Spleen (tissue), 11 donors: Measurements from ENCODE around the gene SLC29A2. TPM values are rescaled to one million over a fixed set of nuclear protein-coding genes. Genes with fewer than 3 reads are reported as not detected.
"Not testable (repeated sequence)": the region's sequence is repeated elsewhere in the genome, so short reads cannot be mapped to it uniquely, and the experiment has no call there.

ENCODE experiments used
- DNase-seq: peaks from one replicate; pipeline ENCODE4 v3.0.0-alpha.2; 2020
- H3K27ac ChIP-seq, 8 donors: fragments of 200-600 bp; sonication (generic) in 7 of 8; 1 replicate in 4 of 8; 2 replicates in 4 of 8; pipeline versions ENCODE4 v1.5.0 to v1.8.0; 2016 to 2021; ENCODE audit warnings: inconsistent platforms in 4 of 8, mild to moderate bottlenecking in 4 of 8, moderate library complexity in 1 of 8
- H3K27me3 ChIP-seq, 7 donors: fragments of 200-600 bp; sonication (generic) in 6 of 7; replicated peaks in 1 of 7; 1 replicate in 4 of 7; 2 replicates in 3 of 7; pipeline versions ENCODE4 v1.5.0 to v1.8.0; 2016 to 2021; ENCODE audit warnings: inconsistent platforms in 3 of 7, mild to moderate bottlenecking in 1 of 7
- H3K36me3 ChIP-seq, 6 donors: fragments of 200-600 bp; sonication (generic) in 5 of 6; 1 replicate in 4 of 6; 2 replicates in 2 of 6; pipeline versions ENCODE4 v1.5.0 to v1.8.0; 2016 to 2021; ENCODE audit warnings: inconsistent platforms in 2 of 6
- H3K4me1 ChIP-seq, 6 donors: fragments of 200-600 bp; sonication (generic) in 5 of 6; 1 replicate in 3 of 6; 2 replicates in 3 of 6; pipeline versions ENCODE4 v1.5.0 to v1.8.0; 2016 to 2021; ENCODE audit warnings: inconsistent platforms in 3 of 6
- H3K4me3 ChIP-seq, 8 donors: fragments of 200-600 bp; sonication (generic) in 7 of 8; 1 replicate in 4 of 8; 2 replicates in 4 of 8; pipeline versions ENCODE4 v1.5.0 to v1.8.0; 2016 to 2021; ENCODE audit warnings: inconsistent platforms in 4 of 8, mild to moderate bottlenecking in 4 of 8, moderate library complexity in 2 of 8
- H3K9me3 ChIP-seq, 8 donors: fragments of 200-600 bp; sonication (generic) in 7 of 8; 1 replicate in 4 of 8; 2 replicates in 4 of 8; pipeline versions ENCODE4 v1.5.0 to v1.8.0; 2016 to 2021; ENCODE audit warnings: inconsistent platforms in 4 of 8
- POLR2A ChIP-seq, 3 donors: fragments of 450-650 bp; IDR thresholded peaks; one replicate each; pipeline ENCODE4 v1.5.1; 2017; ENCODE audit warnings: antibody characterized with exemption in 3 of 3, mild to moderate bottlenecking in 1 of 3
- POLR2AphosphoS5 ChIP-seq, 3 donors: sonication (generic); formaldehyde crosslinking; IDR thresholded peaks; one replicate each; pipeline ENCODE4 v1.5.1; 2017; ENCODE audit warnings: antibody characterized with exemption in 3 of 3
- WGBS, 5 donors: extraction: QIAGEN DNeasy Blood & Tissue Kit in 3 of 5; methylation state at CpG; one replicate each; pipeline versions ENCODE4 v1.1.5 to v1.1.7; 2013 to 2018; 5-methylcytosine and 5-hydroxymethylcytosine counted together
- intact Hi-C: fragments of 100-400 bp; cut with DNase I; formaldehyde crosslinking; loops from one replicate; pipeline ENCODE4 v1.15.0; 2023; ENCODE audit warnings: low total_unique reads
- polyA plus RNA-seq, 3 donors: library from polyadenylated mRNA; stranded (reverse); fragments of 200-250 nt; gene quantifications; one replicate each; pipeline ENCODE4 v1.2.1, GENCODE V29; 2013
- total RNA-seq, 7 donors: library from RNA; depleted of rRNA in 3 of 7; stranded (reverse); fragments of >200 nt in 3 of 7; fragmentation: NEBNext Ultra II Directional in 4 of 7; extraction: Animal tissue kit (Norgen Biotek cat#: 25700) in 4 of 7; gene quantifications; one replicate each; pipeline versions ENCODE4 v1.1.0 to v1.2.1, GENCODE V29; 2016 to 2021
- TF ChIP-seq, protein P1 (sequence below), 11 experiments: fragments of 200-600 bp in 7 of 11; fragments of 450-650 bp in 4 of 11; sonication (generic) in 4 of 11; IDR thresholded peaks in 8 of 11; conservative IDR thresholded peaks in 3 of 11; 1 replicate in 7 of 11; 2 replicates in 4 of 11; pipeline versions ENCODE4 v1.4.0 to v1.8.0; 2016 to 2021; ENCODE audit warnings: antibody characterized with exemption in 11 of 11, inconsistent platforms in 4 of 11, mild to moderate bottlenecking in 1 of 11
- donor health status: healthy with polysubstance abuse.
- donor health status: DM: no; HTN: no; CAD: no; lungs with moderate emphysema.
- donor health status: DM: no; HTN: no; CAD: no.
- donor health status: Bipolar disorder and iron deficiency.
- donor health status: healthy.
- donor health status: DM: no; HTN: no; CAD: no.
- donor health status: DM: yes; HTN: yes; CAD: no.

The SLC29A2 gene
- total and polyA plus RNA-seq, 10 donors, result 1.9 to 8.4 (median 4.5) TPM

DNA sequence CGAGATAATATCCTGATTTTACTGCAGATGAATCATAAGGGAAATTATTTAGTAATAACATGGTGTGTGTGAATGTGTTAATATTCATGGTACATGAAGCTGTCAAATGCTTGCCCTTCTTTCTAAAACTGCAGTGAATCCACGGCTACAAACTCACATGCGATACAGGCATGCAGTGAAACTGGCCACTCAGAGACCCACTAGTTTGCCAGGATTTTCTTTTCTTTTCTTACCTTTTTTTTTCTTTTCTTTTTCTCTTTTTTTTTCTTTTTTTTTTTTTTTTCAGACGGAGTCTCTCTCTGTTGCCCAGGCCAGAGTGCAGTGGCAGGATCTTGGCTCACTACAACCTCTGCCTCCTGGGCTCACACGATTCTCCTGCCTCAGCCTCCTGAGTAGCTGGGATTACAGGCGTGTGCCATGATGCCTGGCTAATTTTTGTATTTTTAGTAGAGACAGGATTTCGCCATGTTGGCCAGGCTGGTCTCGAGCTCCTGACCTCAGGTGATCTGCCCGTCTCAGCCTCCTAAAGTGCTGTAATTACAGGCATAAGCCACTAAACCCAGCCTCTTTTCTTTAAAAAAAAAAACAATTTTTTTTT lies 2.2 kb upstream of the SLC29A2 start:
- intact Hi-C loops, H3K27ac ChIP-seq, H3K36me3 ChIP-seq, H3K4me3 ChIP-seq, H3K9me3 ChIP-seq: not testable (repeated sequence)
- WGBS, 5 donors, result 77 to 87% (median 85%) methylated on average over 9 of the region's 9 CpGs
- peak; percentile 20 for DNase-seq
- peaks cover 0 to 47% (median 3%) of the 10 kb centered on the region in 7 donors for H3K27me3 ChIP-seq
- peaks cover 0 to 28% (median 17%) of the 10 kb centered on the region in 6 donors for H3K4me1 ChIP-seq

DNA sequence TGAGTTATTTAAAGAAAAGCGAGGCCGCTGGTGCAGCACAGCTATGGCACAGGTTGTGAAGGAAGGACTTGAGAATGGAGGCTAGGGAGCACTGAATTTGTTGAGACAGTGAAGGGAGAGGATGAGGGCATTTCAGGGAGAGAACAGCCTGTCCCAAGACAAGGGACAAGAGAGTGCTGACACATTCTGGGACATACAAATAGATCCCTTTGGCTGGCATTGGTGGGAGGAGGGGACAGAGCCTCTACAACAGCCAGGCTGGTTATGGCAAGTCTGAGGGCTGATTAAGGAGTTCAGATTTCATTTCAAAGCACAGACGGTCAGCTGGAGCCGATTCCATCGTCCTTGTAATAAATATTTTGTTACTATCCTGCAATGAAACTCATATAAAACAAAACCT lies 1.7 kb upstream of the SLC29A2 start:
- TF ChIP-seq, protein P1, sequence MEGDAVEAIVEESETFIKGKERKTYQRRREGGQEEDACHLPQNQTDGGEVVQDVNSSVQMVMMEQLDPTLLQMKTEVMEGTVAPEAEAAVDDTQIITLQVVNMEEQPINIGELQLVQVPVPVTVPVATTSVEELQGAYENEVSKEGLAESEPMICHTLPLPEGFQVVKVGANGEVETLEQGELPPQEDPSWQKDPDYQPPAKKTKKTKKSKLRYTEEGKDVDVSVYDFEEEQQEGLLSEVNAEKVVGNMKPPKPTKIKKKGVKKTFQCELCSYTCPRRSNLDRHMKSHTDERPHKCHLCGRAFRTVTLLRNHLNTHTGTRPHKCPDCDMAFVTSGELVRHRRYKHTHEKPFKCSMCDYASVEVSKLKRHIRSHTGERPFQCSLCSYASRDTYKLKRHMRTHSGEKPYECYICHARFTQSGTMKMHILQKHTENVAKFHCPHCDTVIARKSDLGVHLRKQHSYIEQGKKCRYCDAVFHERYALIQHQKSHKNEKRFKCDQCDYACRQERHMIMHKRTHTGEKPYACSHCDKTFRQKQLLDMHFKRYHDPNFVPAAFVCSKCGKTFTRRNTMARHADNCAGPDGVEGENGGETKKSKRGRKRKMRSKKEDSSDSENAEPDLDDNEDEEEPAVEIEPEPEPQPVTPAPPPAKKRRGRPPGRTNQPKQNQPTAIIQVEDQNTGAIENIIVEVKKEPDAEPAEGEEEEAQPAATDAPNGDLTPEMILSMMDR (IDR thresholded peaks at IDR 0.05 in 8 of 11, conservative IDR thresholded peaks at IDR 0.05 in 3 of 11), result no peak
- no peak for TF ChIP-seq POLR2A (IDR thresholded peaks at IDR 0.05)
- TF ChIP-seq POLR2AphosphoS5 (IDR thresholded peaks at IDR 0.05), result no peak
- intact Hi-C loops, result no loop called here
- Histone ChIP-seq H3K9me3 (no peaks in the 10 kb centered on the region), H3K4me3 (no peak overlapping the region), H3K36me3 (no peaks in the 10 kb centered on the region), H3K4me1 (peaks cover 0 to 28% (median 17%) of the 10 kb centered on the region in 6 donors), H3K27me3 (peaks cover 0 to 47% (median 3%) of the 10 kb centered on the region in 7 donors), H3K27ac (no peak overlapping the region)
- DNase-seq, result peak; percentile 12
- WGBS, 5 donors, result 79 to 89% (median 84%) methylated on average over 5 of the region's 5 CpGs

DNA sequence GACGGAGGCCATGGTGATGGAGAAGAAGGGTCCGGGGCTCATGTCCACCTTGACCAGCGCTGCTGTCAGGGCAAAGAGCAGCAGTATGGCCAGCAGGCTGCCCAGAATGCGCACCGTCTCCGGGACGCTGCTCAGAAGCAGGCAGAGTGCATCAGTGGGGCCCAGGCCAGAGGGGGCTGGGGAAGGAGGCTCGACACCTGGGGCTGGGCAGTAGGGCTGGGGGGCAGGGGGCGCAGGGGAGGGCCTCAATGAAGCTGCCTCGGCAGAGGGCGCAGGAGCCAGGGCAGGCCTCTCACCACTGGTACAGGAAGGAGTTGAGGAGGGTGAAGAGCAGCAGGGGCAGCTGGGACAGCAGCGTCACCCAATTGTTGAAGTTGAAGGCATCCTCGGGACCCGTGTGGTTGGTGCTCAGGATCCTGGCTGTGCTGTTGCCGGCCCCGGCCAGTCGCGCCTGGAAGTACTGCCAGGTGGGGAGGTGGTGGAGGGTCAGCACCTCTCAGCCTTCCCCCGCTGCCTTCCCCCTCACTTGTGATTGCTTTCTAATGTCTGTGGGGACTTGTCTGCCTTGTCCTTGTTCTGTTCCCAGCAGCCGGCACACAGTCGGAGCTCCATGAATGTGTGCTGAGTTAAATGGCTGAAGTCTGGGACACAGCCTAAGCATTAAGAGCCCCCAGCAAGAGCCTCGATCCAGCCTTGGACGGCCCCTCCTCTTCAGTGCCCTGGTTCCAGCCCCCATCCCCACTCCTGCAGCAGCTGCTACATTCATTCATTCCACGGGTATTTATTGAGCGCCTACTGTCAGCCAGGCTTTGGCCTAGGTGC lies 2.3 kb downstream of the SLC29A2 start:
- WGBS, 5 donors, result 84 to 92% (median 91%) methylated on average over 24 to 25 of the region's 25 CpGs
- no peak overlapping the region for H3K4me3 ChIP-seq
- H3K9me3 ChIP-seq, result no peaks in the 10 kb centered on the region
- intact Hi-C loops, result no loop called here
- DNase-seq, result peak; percentile 66
- no peaks in the 10 kb centered on the region for H3K36me3 ChIP-seq
- H3K4me1 ChIP-seq, result peaks cover 0 to 28% (median 17%) of the 10 kb centered on the region in 6 donors
- no peak overlapping the region for H3K27ac ChIP-seq
- peaks cover 0 to 27% (median 3%) of the 10 kb centered on the region in 7 donors for H3K27me3 ChIP-seq
- TF ChIP-seq POLR2AphosphoS5 (IDR thresholded peaks at IDR 0.05) (no peak), POLR2A (IDR thresholded peaks at IDR 0.05) (no peak)
- TF ChIP-seq, protein P1 (IDR thresholded peaks at IDR 0.05 in 8 of 11, conservative IDR thresholded peaks at IDR 0.05 in 3 of 11), result no peak

DNA sequence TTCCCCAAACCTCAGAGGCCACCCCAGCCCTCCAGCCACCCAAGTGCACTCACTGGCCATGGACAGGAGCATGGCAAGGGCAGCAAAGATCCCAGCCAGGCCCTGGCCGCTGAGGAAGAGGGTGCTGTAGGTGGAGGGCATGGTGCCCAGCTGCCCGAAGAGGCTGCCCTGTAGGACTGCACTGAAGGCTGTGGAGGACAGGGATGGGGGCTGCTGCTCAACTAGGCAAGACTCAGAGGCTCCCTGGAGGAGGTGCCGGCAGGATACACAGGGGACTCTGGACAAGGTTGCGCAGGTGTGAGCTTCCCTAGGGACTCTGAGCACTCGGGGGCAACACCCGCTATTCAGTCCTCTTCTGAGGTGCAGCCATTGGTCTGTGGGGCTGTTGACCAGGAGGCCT lies 3.1 kb downstream of the SLC29A2 start:
- peak; percentile 65 for DNase-seq
- intact Hi-C loops, result no loop called here
- peaks cover 0 to 26% (median 3%) of the 10 kb centered on the region in 7 donors for H3K27me3 ChIP-seq
- WGBS, 5 donors, result 82 to 90% (median 88%) methylated on average over 2 to 6 of the region's 6 CpGs
- H3K36me3 ChIP-seq, result no peaks in the 10 kb centered on the region
- peaks cover 0 to 32% (median 19%) of the 10 kb centered on the region in 6 donors for H3K4me1 ChIP-seq
- TF ChIP-seq, protein P1 (IDR thresholded peaks at IDR 0.05 in 8 of 11, conservative IDR thresholded peaks at IDR 0.05 in 3 of 11), result no peak
- TF ChIP-seq POLR2A (IDR thresholded peaks at IDR 0.05), result no peak
- no peak for TF ChIP-seq POLR2AphosphoS5 (IDR thresholded peaks at IDR 0.05)
- no peak overlapping the region for H3K4me3 ChIP-seq
- H3K9me3 ChIP-seq, result no peaks in the 10 kb centered on the region
- no peak overlapping the region for H3K27ac ChIP-seq
